Measurements from ENCODE around the gene MTMR12.

Gene MTMR12

GRCh38 chr5:32206053-32206452 is 106.7 kb downstream of the MTMR12 start:
- no CpG with 5 or more reads among the region's 5 CpGs for whole genome bisulfite sequencing, 2 donors (ENCODE audit: extremely low coverage in 2 of 2, insufficient read length in 2 of 2, insufficient replicate concordance in 1 of 2)
- no peaks in the 10 kb centered on the region for H3K4me1 ChIP-seq (ENCODE audit: control insufficient read depth in 2 of 2, insufficient read depth in 1 of 2, low read depth in 1 of 2, low read length in 2 of 2)
- H3K4me2 ChIP-seq (ENCODE audit: insufficient read depth, low read length, poor library complexity, severe bottlenecking): no peak overlapping the region
- H3K4ac ChIP-seq (ENCODE audit: low read length): no peak overlapping the region
- no peaks in the 10 kb centered on the region for H3K36me3 ChIP-seq (replicated peaks in 1 of 2; ENCODE audit: control insufficient read depth in 2 of 2, insufficient read depth in 2 of 2, low read length in 2 of 2)
- no peaks in the 10 kb centered on the region for H3K79me1 ChIP-seq (ENCODE audit: low read depth, low read length)
- H2BK120ac ChIP-seq (ENCODE audit: low read depth, low read length): no peak overlapping the region
- H2BK5ac ChIP-seq (ENCODE audit: low read length): no peak overlapping the region
- H2AK5ac ChIP-seq (ENCODE audit: low read depth, low read length): no peak overlapping the region
- no peak overlapping the region for H4K91ac ChIP-seq (ENCODE audit: low read depth, low read length, poor library complexity)
- no peak overlapping the region for H3K23ac ChIP-seq (ENCODE audit: low read depth, low read length, poor library complexity)
- H3K9ac ChIP-seq (ENCODE audit: low read depth, low read length, poor library complexity): no peak overlapping the region
- H2AFZ ChIP-seq (ENCODE audit: low read length): no peak overlapping the region
- no peak overlapping the region for H2BK12ac ChIP-seq (ENCODE audit: low read length)
- no peak overlapping the region for H4K8ac ChIP-seq (ENCODE audit: low read depth, low read length)
- H3K14ac ChIP-seq (ENCODE audit: low read length): no peak overlapping the region
- H2BK15ac ChIP-seq (ENCODE audit: low read length): no peak overlapping the region
- no peak overlapping the region for H3K18ac ChIP-seq (ENCODE audit: low read length)
- DNase-seq (ENCODE audit: low spot score): no peak
- H3K4me3 ChIP-seq (ENCODE audit: low read length in 2 of 2): no peak overlapping the region
- H3K9me3 ChIP-seq (replicated peaks in 1 of 2; ENCODE audit: control insufficient read depth in 2 of 2, insufficient read depth in 1 of 2, low read depth in 1 of 2, low read length in 2 of 2): no peaks in the 10 kb centered on the region
- peaks cover 0 to 4% (median 0%) of the 10 kb centered on the region in 3 experiments for H3K27me3 ChIP-seq (ENCODE audit: control insufficient read depth in 3 of 3, insufficient read depth in 3 of 3, low read depth in 1 of 3, low read length in 3 of 3)
- no peak overlapping the region for H3K27ac ChIP-seq (replicated peaks; ENCODE audit: low read length)

DNA sequence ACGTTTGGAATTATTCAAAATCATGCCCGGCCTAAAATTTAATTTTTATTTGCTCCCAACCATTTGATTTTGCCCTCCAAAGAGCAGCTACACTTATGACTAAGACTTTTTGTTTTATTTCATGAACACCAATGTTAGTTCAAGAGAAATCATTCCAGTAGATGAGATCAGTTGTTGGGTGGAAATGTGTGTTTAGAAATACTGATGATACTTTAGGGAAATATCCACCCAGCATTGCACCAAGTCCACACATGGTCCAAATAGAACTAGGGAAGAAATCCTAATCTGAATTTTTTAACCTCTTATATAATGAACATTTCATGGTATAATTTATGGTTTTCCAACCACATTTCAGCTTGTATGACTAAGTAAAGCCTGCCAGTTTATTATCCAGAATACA is 110.3 kb downstream of the MTMR12 start:
- no peak overlapping the region for H3K23ac ChIP-seq (ENCODE audit: low read depth, low read length, poor library complexity)

GRCh38 chr5:32201122-32201753 is 111.5 kb downstream of the MTMR12 start:
- Histone ChIP-seq H4K8ac (ENCODE audit: low read depth, low read length) (no peak overlapping the region), H2BK120ac (ENCODE audit: low read depth, low read length) (no peak overlapping the region), H3K23ac (ENCODE audit: low read depth, low read length, poor library complexity) (no peak overlapping the region), H4K91ac (ENCODE audit: low read depth, low read length, poor library complexity) (no peak overlapping the region), H3K79me1 (ENCODE audit: low read depth, low read length) (no peaks in the 10 kb centered on the region), H3K9me3 (replicated peaks in 1 of 2; ENCODE audit: control insufficient read depth in 2 of 2, insufficient read depth in 1 of 2, low read depth in 1 of 2, low read length in 2 of 2) (no peaks in the 10 kb centered on the region), H2AK5ac (ENCODE audit: low read depth, low read length) (no peak overlapping the region), H3K14ac (ENCODE audit: low read length) (no peak overlapping the region), H3K18ac (ENCODE audit: low read length) (no peak overlapping the region), H3K9ac (ENCODE audit: low read depth, low read length, poor library complexity) (no peak overlapping the region), H2BK5ac (ENCODE audit: low read length) (no peak overlapping the region), H3K27ac (replicated peaks; ENCODE audit: low read length) (no peak overlapping the region), H3K36me3 (replicated peaks in 1 of 2; ENCODE audit: control insufficient read depth in 2 of 2, insufficient read depth in 2 of 2, low read length in 2 of 2) (no peaks in the 10 kb centered on the region), H3K27me3 (ENCODE audit: control insufficient read depth in 3 of 3, insufficient read depth in 3 of 3, low read depth in 1 of 3, low read length in 3 of 3) (peaks cover 0 to 4% (median 0%) of the 10 kb centered on the region in 3 experiments), H3K4me1 (ENCODE audit: control insufficient read depth in 2 of 2, insufficient read depth in 1 of 2, low read depth in 1 of 2, low read length in 2 of 2) (no peaks in the 10 kb centered on the region), H2BK15ac (ENCODE audit: low read length) (no peak overlapping the region), H2BK12ac (ENCODE audit: low read length) (no peak overlapping the region), H3K4me3 (ENCODE audit: low read length in 2 of 2) (no peak overlapping the region), H2AFZ (ENCODE audit: low read length) (no peak overlapping the region), H3K4ac (ENCODE audit: low read length) (no peak overlapping the region), H3K4me2 (ENCODE audit: insufficient read depth, low read length, poor library complexity, severe bottlenecking) (no peak overlapping the region)
- no CpG with 5 or more reads among the region's 3 CpGs for WGBS, 2 donors (ENCODE audit: extremely low coverage in 2 of 2, insufficient read length in 2 of 2, insufficient replicate concordance in 1 of 2)
- no peak for DNase-seq (ENCODE audit: low spot score)

More for the DNA sequence above, 110.3 kb downstream of the MTMR12 start:
- no peak overlapping the region for H4K91ac ChIP-seq (ENCODE audit: low read depth, low read length, poor library complexity)
- no peak overlapping the region for H3K14ac ChIP-seq (ENCODE audit: low read length)
- H3K4me3 ChIP-seq (ENCODE audit: low read length in 2 of 2): no peak overlapping the region
- H3K9ac ChIP-seq (ENCODE audit: low read depth, low read length, poor library complexity): no peak overlapping the region
- DNase-seq (ENCODE audit: low spot score): no peak
- no peak overlapping the region for H4K8ac ChIP-seq (ENCODE audit: low read depth, low read length)
- no CpG with 5 or more reads among the region's 2 CpGs for WGBS, 2 donors (ENCODE audit: extremely low coverage in 2 of 2, insufficient read length in 2 of 2, insufficient replicate concordance in 1 of 2)
- H2AK5ac ChIP-seq (ENCODE audit: low read depth, low read length): no peak overlapping the region
- no peak overlapping the region for H2BK12ac ChIP-seq (ENCODE audit: low read length)
- no peak overlapping the region for H2BK5ac ChIP-seq (ENCODE audit: low read length)
- H3K9me3 ChIP-seq (replicated peaks in 1 of 2; ENCODE audit: control insufficient read depth in 2 of 2, insufficient read depth in 1 of 2, low read depth in 1 of 2, low read length in 2 of 2): no peaks in the 10 kb centered on the region
- H3K18ac ChIP-seq (ENCODE audit: low read length): no peak overlapping the region
- H2BK15ac ChIP-seq (ENCODE audit: low read length): no peak overlapping the region
- H3K4me1 ChIP-seq (ENCODE audit: control insufficient read depth in 2 of 2, insufficient read depth in 1 of 2, low read depth in 1 of 2, low read length in 2 of 2): no peaks in the 10 kb centered on the region
- no peaks in the 10 kb centered on the region for H3K36me3 ChIP-seq (replicated peaks in 1 of 2; ENCODE audit: control insufficient read depth in 2 of 2, insufficient read depth in 2 of 2, low read length in 2 of 2)
- H2AFZ ChIP-seq (ENCODE audit: low read length): no peak overlapping the region
- H3K27me3 ChIP-seq (ENCODE audit: control insufficient read depth in 3 of 3, insufficient read depth in 3 of 3, low read depth in 1 of 3, low read length in 3 of 3): peaks cover 0 to 4% (median 0%) of the 10 kb centered on the region in 3 experiments
- H3K4me2 ChIP-seq (ENCODE audit: insufficient read depth, low read length, poor library complexity, severe bottlenecking): no peak overlapping the region
- H3K4ac ChIP-seq (ENCODE audit: low read length): no peak overlapping the region
- no peak overlapping the region for H3K27ac ChIP-seq (replicated peaks; ENCODE audit: low read length)
- no peak overlapping the region for H2BK120ac ChIP-seq (ENCODE audit: low read depth, low read length)
- no peaks in the 10 kb centered on the region for H3K79me1 ChIP-seq (ENCODE audit: low read depth, low read length)

- Histone ChIP-seq H3K4me2 (ENCODE audit: insufficient read depth, low read length, poor library complexity, severe bottlenecking) (no peak overlapping the region), H3K36me3 (replicated peaks in 1 of 2; ENCODE audit: control insufficient read depth in 2 of 2, insufficient read depth in 2 of 2, low read length in 2 of 2) (no peaks in the 10 kb centered on the region), H2AFZ (ENCODE audit: low read length) (no peak overlapping the region), H3K23ac (ENCODE audit: low read depth, low read length, poor library complexity) (no peak overlapping the region), H3K18ac (ENCODE audit: low read length) (no peak overlapping the region), H2BK5ac (ENCODE audit: low read length) (no peak overlapping the region), H3K27me3 (ENCODE audit: control insufficient read depth in 3 of 3, insufficient read depth in 3 of 3, low read depth in 1 of 3, low read length in 3 of 3) (no peaks in the 10 kb centered on the region), H4K91ac (ENCODE audit: low read depth, low read length, poor library complexity) (no peak overlapping the region), H3K27ac (replicated peaks; ENCODE audit: low read length) (no peak overlapping the region), H3K4ac (ENCODE audit: low read length) (no peak overlapping the region), H2BK120ac (ENCODE audit: low read depth, low read length) (no peak overlapping the region), H3K9ac (ENCODE audit: low read depth, low read length, poor library complexity) (no peak overlapping the region), H2BK15ac (ENCODE audit: low read length) (no peak overlapping the region), H3K4me1 (ENCODE audit: control insufficient read depth in 2 of 2, insufficient read depth in 1 of 2, low read depth in 1 of 2, low read length in 2 of 2) (no peaks in the 10 kb centered on the region), H3K4me3 (ENCODE audit: low read length in 2 of 2) (no peak overlapping the region), H4K8ac (ENCODE audit: low read depth, low read length) (no peak overlapping the region), H3K79me1 (ENCODE audit: low read depth, low read length) (no peaks in the 10 kb centered on the region), H2BK12ac (ENCODE audit: low read length) (no peak overlapping the region), H2AK5ac (ENCODE audit: low read depth, low read length) (no peak overlapping the region), H3K14ac (ENCODE audit: low read length) (no peak overlapping the region), H3K9me3 (replicated peaks in 1 of 2; ENCODE audit: control insufficient read depth in 2 of 2, insufficient read depth in 1 of 2, low read depth in 1 of 2, low read length in 2 of 2) (no peaks in the 10 kb centered on the region)
- WGBS, 2 donors (ENCODE audit: extremely low coverage in 2 of 2, insufficient read length in 2 of 2, insufficient replicate concordance in 1 of 2): no CpG with 5 or more reads among the region's 6 CpGs
- no peak for DNase-seq (ENCODE audit: low spot score)
These were observed 115.7 kb downstream of the MTMR12 start for GRCh38 chr5:32197032-32197431.

Data from neuronal stem cell (in vitro differentiated cells).